Prostate gland (tissue), 2 donors: ENCODE data around the gene MAML2. TPM values are rescaled to one million over a fixed set of nuclear protein-coding genes. Genes with fewer than 3 reads are reported as not detected.

Source experiments
- DNase-seq: peaks from one replicate; pipeline ENCODE4 v3.0.0-alpha.2; 2019; ENCODE audit warnings: low spot score
- H3K27ac ChIP-seq, 2 donors: fragments of 200-600 bp; sonication (generic); 2 replicates each; pipeline ENCODE4 v1.5.1; 2017 to 2019
- H3K27me3 ChIP-seq: fragments of 200-600 bp; sonication (generic); replicated peaks from 2 replicates; pipeline ENCODE4 v1.5.1; 2019; ENCODE audit not compliant: insufficient read depth
- H3K36me3 ChIP-seq, 2 donors: fragments of 200-600 bp; sonication (generic); 1 replicate in 1 of 2; 2 replicates in 1 of 2; pipeline versions ENCODE4 v1.5.1 to v1.8.1; 2017 to 2019
- H3K4me1 ChIP-seq: fragments of 200-600 bp; sonication (generic); replicated peaks from 2 replicates; pipeline ENCODE4 v1.5.1; 2019
- H3K4me3 ChIP-seq, 2 donors: fragments of 200-600 bp; sonication (generic); 2 replicates each; pipeline ENCODE4 v1.5.1; 2017 to 2019
- H3K9me3 ChIP-seq: fragments of 200-600 bp; sonication (generic); 2 replicates; pipeline ENCODE4 v1.5.1; 2017
- CTCF ChIP-seq, 4 experiments: fragments of 200-600 bp in 2 of 4; fragments of 450-650 bp in 2 of 4; sonication (generic) in 2 of 4; IDR thresholded peaks; 1 replicate in 3 of 4; 2 replicates in 1 of 4; pipeline ENCODE4 v1.5.1; 2016 to 2019; ENCODE audit warnings: antibody characterized with exemption in 4 of 4, mild to moderate bottlenecking in 2 of 4, moderate library complexity in 2 of 4
- POLR2A ChIP-seq: fragments of 450-650 bp; IDR thresholded peaks from one replicate; pipeline ENCODE4 v1.6.1; 2016; ENCODE audit warnings: antibody characterized with exemption, mild to moderate bottlenecking
- POLR2AphosphoS5 ChIP-seq: sonication (generic); formaldehyde crosslinking; IDR thresholded peaks from one replicate; pipeline ENCODE4 v1.6.1; 2017; ENCODE audit warnings: antibody characterized with exemption
- WGBS: methylation state at CpG from one replicate; pipeline ENCODE4 v1.1.5; 2018; 5-methylcytosine and 5-hydroxymethylcytosine counted together
- intact Hi-C: fragments of 100-400 bp; cut with DNase I; formaldehyde crosslinking; loops from one replicate; pipeline ENCODE4 v1.14.2; 2022
- total RNA-seq, 2 donors: library from RNA; depleted of rRNA; stranded (reverse); fragments of >200 nt; gene quantifications; one replicate each; pipeline ENCODE4 v1.1.0, GENCODE V29; 2016

The MAML2 gene
- total RNA-seq, 2 donors from 2014 or later = 28.9 to 30.4 TPM

GRCh38 chr11:96217206-96217605, 125.8 kb downstream of the MAML2 start:
- no peak for DNase-seq
- WGBS = 90% methylated on average over 5 of the region's 5 CpGs
- Histone ChIP-seq H3K27me3 (no peaks in the 10 kb centered on the region), H3K9me3 (no peaks in the 10 kb centered on the region), H3K36me3 (no peaks in the 10 kb centered on the region), H3K4me1 (peaks cover 7% of the 10 kb centered on the region), H3K27ac (no peak overlapping the region), H3K4me3 (no peak overlapping the region)
- intact Hi-C loops = no loop called here
- TF ChIP-seq POLR2A (no peak), POLR2AphosphoS5 (no peak), CTCF (IDR thresholded peaks at IDR 0.05) (no peak)

GRCh38 chr11:96215826-96216225, 127.2 kb downstream of the MAML2 start:
- Histone ChIP-seq H3K9me3 (no peaks in the 10 kb centered on the region), H3K27ac (peak overlapping the region; percentile 52 to 63), H3K36me3 (no peaks in the 10 kb centered on the region), H3K4me3 (no peak overlapping the region), H3K4me1 (peaks cover 4% of the 10 kb centered on the region), H3K27me3 (no peaks in the 10 kb centered on the region)
- TF ChIP-seq POLR2A = no peak
- TF ChIP-seq POLR2AphosphoS5 = no peak
- no peak for TF ChIP-seq CTCF (IDR thresholded peaks at IDR 0.05)
- intact Hi-C loops = no loop called here
- DNase-seq = no peak

DNA sequence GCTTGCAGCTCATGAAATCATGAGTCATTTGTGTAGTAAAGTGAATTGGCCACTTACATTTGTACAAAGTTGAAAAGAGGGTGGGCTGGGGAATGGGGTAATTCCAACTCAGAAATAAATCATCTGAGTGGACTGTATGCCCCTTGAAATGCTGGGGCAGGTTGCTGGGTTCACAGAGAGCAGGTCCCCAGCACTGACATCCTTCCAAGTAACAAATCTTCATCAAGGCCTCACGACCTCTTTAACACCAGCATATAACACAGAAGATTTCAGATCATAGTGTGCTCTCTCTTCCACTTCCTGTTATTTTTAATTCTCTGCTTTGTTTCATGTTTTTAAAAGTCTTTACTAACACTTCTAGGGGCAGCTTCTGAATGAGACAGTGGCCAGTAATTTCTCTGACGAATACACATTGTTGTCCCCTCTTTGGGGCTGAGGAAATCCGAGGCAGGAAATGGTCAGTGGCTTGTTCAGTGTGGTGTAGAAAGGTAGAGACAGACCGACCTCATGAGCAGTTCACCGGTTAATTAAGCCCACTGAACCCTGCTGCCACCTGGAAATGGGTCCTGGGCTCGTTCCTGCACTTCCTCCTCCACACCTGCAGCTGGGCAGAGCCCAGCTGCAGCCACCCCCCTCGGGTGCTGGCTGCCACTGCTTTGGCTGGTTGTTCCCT, 127.7 kb downstream of the MAML2 start:
- Histone ChIP-seq H3K36me3 (no peaks in the 10 kb centered on the region), H3K4me3 (no peak overlapping the region), H3K27ac (peak overlapping the region; percentile 52 to 63), H3K27me3 (no peaks in the 10 kb centered on the region), H3K4me1 (peaks cover 4% of the 10 kb centered on the region), H3K9me3 (no peaks in the 10 kb centered on the region)
- WGBS = 24% methylated on average over 7 of the region's 7 CpGs
- no peak for TF ChIP-seq POLR2AphosphoS5
- no peak for TF ChIP-seq POLR2A
- no peak for TF ChIP-seq CTCF (IDR thresholded peaks at IDR 0.05)
- intact Hi-C loops = no loop called here
- no peak for DNase-seq

GRCh38 chr11:96214777-96215109, 128.3 kb downstream of the MAML2 start:
- peaks cover 4% of the 10 kb centered on the region for H3K4me1 ChIP-seq
- no peak for DNase-seq
- intact Hi-C loops = no loop called here
- H3K36me3 ChIP-seq = no peaks in the 10 kb centered on the region
- H3K27me3 ChIP-seq = no peaks in the 10 kb centered on the region
- peak overlapping the region; percentile 52 to 63 for H3K27ac ChIP-seq
- H3K9me3 ChIP-seq = no peaks in the 10 kb centered on the region
- H3K4me3 ChIP-seq = no peak overlapping the region
- TF ChIP-seq CTCF (IDR thresholded peaks at IDR 0.05) (no peak), POLR2A (no peak), POLR2AphosphoS5 (no peak)
- 32% methylated on average over 1 of the region's 1 CpG for WGBS

DNA sequence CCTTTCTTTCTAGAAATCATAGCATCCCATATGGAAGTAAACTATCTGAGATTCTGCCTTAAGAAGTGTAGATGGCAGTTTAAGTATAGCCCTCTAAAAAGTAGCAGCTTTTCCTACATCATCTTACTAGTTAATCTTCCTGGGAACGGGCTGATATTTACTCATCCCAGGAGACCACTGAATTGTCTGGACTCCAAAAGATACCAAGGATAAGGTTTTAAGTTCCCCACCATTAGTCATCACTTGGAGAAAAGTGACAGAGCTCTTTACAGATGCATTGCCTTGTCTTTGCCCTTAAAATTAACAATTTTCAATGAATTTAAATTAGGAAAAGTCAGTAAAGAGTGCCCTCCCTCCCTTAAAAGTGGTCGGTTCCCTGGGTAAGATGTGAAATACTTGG, 129.5 kb downstream of the MAML2 start:
- TF ChIP-seq POLR2AphosphoS5 = no peak
- H3K27me3 ChIP-seq = no peaks in the 10 kb centered on the region
- intact Hi-C loops = no loop called here
- no peak for DNase-seq
- H3K9me3 ChIP-seq = no peaks in the 10 kb centered on the region
- H3K27ac ChIP-seq = peak overlapping the region; percentile 36 to 55
- whole genome bisulfite sequencing = 11% methylated on average over 2 of the region's 2 CpGs
- no peak overlapping the region for H3K4me3 ChIP-seq
- no peaks in the 10 kb centered on the region for H3K36me3 ChIP-seq
- peaks cover 4% of the 10 kb centered on the region for H3K4me1 ChIP-seq
